ENCODE data around the gene B4GALT7. TPM values are rescaled to one million over a fixed set of nuclear protein-coding genes. Genes with fewer than 3 reads are reported as not detected.
"Not testable (repeated sequence)": the region's sequence is repeated elsewhere in the genome, so short reads cannot be mapped to it uniquely, and the experiment has no call there.

Gene B4GALT7, protein sequence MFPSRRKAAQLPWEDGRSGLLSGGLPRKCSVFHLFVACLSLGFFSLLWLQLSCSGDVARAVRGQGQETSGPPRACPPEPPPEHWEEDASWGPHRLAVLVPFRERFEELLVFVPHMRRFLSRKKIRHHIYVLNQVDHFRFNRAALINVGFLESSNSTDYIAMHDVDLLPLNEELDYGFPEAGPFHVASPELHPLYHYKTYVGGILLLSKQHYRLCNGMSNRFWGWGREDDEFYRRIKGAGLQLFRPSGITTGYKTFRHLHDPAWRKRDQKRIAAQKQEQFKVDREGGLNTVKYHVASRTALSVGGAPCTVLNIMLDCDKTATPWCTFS
- 10 to 100 TPM; 19.6 to 37.5 (median 25.4) TPM for total RNA-seq

DNA sequence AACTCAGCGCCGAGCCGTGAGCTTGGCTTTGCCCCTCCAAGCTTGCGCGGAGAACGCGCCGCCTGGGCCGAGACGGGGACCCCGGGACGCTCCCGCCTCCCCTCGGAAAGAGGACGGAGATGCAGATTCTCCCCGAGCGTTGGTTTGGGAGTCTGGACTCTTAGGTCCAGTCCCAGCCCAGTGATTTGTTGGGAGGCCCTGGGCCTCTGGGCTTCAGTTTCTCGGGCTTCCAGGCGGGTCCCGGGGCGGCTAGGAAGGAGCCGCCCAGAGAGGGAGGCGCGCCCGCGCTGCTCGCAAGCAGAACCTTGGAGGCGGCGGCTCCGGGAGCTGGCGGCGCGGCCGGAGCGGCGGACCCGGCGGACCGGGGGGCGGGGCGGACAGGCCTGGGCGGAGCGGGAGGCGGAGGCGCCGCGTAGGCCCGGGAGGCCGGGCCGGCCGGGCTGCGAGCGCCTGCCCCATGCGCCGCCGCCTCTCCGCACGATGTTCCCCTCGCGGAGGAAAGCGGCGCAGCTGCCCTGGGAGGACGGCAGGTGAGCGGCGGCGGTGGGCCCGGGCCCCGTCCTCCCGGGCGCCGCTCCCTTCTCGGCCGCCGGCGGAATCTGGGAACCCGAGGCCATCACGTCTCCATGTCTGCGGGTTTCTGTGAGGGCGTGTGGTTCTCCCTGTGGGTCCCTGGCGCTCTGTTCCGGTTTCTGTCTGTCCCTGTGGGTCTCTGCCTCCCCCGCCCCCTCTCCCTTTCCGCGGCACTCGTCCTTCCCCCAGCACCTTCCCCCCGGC lies at the start of gene B4GALT7:
TSS of gene B4GALT7 (plus strand) at position 402 of the 777 bp plus-strand sequence. CDS start at position 481, 79 bp downstream.
- peaks cover 7 to 10% of the 10 kb centered on the region in 2 donors for H3K4me1 ChIP-seq (replicated peaks in 1 of 2)
- in situ Hi-C loops (cut with MboI; ENCODE audit: low pct_unique_long_range_greater_than_20kb in 2 of 9, low sequenced_read_pairs in 9 of 9, unreplicated experiment in 9 of 9): loop anchor here in 1 of 9 experiments (25.0 kb wide), 1 partner anchor 562 kb away; the partner anchor contains the start of gene NHP2
- peak within 1 kb of the TSS; percentile 83 to 97 (median 95) for H3K4me3 ChIP-seq
- ATAC-seq (replicated peaks in 6 of 8): peak; percentile 88 to 95 (median 90)
- H3K27ac ChIP-seq: peak within 1 kb of the TSS; percentile 89 to 91
- WGBS, 10 experiments: 0% methylated on average over 1 to 13 of the region's 86 CpGs; no CpG with 5 or more reads in 7 of the 10 experiments

DNA sequence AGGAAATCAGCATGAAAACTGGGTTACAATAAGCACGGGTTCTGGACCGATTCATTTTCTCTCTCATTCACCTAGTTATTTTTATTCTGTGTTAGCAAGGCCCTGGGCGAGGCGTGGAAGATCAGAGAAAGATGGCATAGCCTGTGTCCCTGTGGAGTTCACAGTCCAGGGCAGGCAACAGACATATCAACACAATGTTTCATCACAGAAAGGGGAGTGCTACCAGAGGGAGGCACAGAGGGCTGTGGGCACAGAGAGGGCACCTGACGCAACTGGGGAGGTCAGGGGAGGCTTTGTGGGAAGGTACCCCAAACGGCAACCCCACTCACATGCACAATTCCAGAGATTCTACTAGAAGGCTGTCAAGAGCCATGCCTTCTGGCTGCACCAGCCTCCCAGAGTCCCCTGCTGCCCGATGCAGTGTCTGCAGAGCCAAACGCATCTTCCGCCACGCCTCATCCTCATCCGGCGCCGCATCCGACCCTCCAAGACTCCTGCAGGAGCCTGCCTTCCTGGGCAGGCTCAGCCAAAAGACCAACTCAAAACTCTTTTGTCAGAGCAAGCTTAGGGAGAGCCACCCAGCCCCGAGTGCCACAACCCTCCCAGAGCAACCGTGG lies 47.0 kb upstream of the B4GALT7 start:
- H3K4me1 ChIP-seq (replicated peaks in 1 of 2): peaks cover 9 to 15% of the 10 kb centered on the region in 2 donors
- peak overlapping the region; percentile 81 to 94 (median 92) for H3K4me3 ChIP-seq
- in situ Hi-C loops (cut with MboI; ENCODE audit: low pct_unique_long_range_greater_than_20kb in 2 of 9, low sequenced_read_pairs in 9 of 9, unreplicated experiment in 9 of 9): no loop called here
- peak; percentile 3 to 30 (median 14) for ATAC-seq (replicated peaks in 6 of 8)
- no peak overlapping the region for H3K27ac ChIP-seq
- 24 to 81% (median 67%) methylated on average over 2 to 5 of the region's 16 CpGs; no CpG with 5 or more reads in 2 of the 10 experiments for WGBS, 10 experiments

DNA sequence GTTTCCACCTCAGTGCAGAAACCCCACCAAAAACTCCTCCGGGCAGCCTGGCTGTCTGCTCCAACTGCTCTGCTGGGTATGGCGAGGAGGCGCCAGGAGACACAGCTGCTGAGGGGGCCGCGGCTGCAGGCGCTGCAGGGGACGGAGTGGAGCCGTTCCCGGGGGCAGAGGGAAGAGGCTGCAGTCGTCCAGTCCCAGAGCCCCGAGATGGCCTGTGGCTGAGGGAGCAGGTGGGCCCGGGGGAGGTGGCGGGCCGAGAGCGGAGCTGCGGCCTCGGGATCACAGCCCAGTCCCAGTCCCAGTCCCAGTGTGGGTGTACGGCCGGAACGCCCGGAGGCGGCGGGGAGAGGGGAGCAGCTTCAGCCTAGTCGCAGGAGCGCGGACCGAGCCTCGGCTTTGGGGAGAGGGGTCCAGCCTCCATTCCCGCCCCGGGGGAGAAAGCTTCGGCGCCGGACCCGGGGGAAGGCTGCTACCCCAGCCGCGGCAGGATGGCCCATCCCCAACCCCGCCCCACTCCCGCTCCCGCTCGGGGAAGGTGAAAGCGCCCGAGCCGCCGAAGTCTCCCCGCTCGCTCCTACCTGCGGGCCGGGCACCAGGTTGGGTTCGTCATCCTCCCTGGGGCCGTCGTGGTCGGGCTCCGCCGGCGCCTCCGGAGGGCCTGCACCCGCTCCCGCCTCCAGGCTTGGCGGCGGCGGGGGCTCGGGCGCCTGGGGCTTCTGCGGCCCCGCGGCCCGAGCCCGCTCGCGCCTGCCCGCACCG lies 46.1 kb upstream of the B4GALT7 start:
- Histone ChIP-seq H3K4me3 (peak overlapping the region; percentile 81 to 94 (median 92)), H3K27ac (peak overlapping the region; percentile 84 to 93), H3K4me1 (replicated peaks in 1 of 2) (peaks cover 9 to 15% of the 10 kb centered on the region in 2 donors)
- in situ Hi-C loops (cut with MboI; ENCODE audit: low pct_unique_long_range_greater_than_20kb in 2 of 9, low sequenced_read_pairs in 9 of 9, unreplicated experiment in 9 of 9): no loop called here
- ATAC-seq (replicated peaks in 6 of 8): peak; percentile 51 to 66 (median 59)
- WGBS, 10 experiments: 0% methylated on average over 12 of the region's 72 CpGs; no CpG with 5 or more reads in 9 of the 10 experiments

DNA sequence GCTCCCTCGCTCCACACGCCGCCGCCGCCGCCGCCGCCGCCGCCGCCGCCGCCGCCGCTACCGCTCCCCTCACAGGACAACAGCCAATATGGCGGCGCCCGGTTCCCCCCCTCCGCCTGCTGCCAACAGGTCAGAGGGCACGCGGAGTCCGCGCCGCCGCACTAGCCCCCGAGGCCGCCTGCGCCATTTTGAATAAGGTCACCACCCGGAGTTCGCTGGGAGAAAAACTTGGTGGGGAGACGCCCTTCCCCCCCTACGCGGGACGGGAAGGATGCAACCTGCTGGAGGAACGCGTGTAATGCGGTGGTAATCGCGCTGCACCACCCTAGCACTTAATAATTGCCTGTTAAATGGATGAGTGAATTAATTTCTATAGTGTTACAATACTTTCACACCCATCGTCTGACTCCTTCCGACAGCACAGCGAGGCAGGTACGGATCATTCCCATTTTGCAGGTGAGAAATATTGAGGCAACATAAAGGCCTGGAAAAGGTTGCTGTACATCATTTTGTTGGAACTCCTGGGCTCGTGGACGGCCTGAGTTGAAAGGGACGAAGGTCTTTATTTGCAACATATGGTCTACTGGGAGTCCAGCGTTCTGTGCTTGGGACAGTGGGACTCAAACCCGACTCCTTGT lies 45.3 kb upstream of the B4GALT7 start, which contains the start of gene FAM193B:
TSS of gene FAM193B (minus strand) at position 90 of the 638 bp plus-strand sequence. CDS start 105 bp downstream, outside the sequence.
- Histone ChIP-seq H3K27ac (peak within 1 kb of the TSS; percentile 84 to 93), H3K4me1 (replicated peaks in 1 of 2) (peaks cover 9 to 19% of the 10 kb centered on the region in 2 donors), H3K4me3 (peak within 1 kb of the TSS; percentile 81 to 94 (median 92))
- ATAC-seq (replicated peaks in 6 of 8): peak; percentile 74 to 92 (median 84)
- 0 to 76% (median 30%) methylated on average over 1 to 16 of the region's 49 CpGs; no CpG with 5 or more reads in 1 of the 10 experiments for WGBS, 10 experiments
- in situ Hi-C loops (cut with MboI; ENCODE audit: low pct_unique_long_range_greater_than_20kb in 2 of 9, low sequenced_read_pairs in 9 of 9, unreplicated experiment in 9 of 9): no loop called here

DNA sequence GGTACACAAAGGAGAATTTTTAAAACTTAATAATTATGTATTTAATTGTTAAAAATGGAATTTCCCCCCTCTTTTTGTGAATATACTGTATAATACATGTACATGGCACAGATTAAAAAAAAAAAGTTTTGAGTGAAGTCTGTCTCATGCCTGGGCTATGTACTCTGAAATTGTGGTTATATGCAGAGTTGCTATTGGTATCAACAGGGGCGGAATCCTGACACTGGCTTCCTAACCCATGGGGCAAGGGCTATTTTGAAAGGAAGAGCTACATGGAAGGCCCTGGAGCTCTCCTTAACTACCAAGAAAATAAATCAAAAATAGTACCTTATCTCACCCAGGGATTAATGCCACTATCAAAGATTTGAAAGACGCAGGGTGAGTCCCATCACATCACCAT lies 44.7 kb upstream of the B4GALT7 start:
- WGBS, 10 experiments: 67 to 100% (median 94%) methylated on average over 1 to 2 of the region's 2 CpGs; no CpG with 5 or more reads in 3 of the 10 experiments
- no peak overlapping the region for H3K4me3 ChIP-seq
- peaks cover 9 to 22% of the 10 kb centered on the region in 2 donors for H3K4me1 ChIP-seq (replicated peaks in 1 of 2)
- in situ Hi-C loops (cut with MboI; ENCODE audit: low pct_unique_long_range_greater_than_20kb in 2 of 9, low sequenced_read_pairs in 9 of 9, unreplicated experiment in 9 of 9): no loop called here
- H3K27ac ChIP-seq: no peak overlapping the region
- ATAC-seq (replicated peaks in 6 of 8): no peak

DNA sequence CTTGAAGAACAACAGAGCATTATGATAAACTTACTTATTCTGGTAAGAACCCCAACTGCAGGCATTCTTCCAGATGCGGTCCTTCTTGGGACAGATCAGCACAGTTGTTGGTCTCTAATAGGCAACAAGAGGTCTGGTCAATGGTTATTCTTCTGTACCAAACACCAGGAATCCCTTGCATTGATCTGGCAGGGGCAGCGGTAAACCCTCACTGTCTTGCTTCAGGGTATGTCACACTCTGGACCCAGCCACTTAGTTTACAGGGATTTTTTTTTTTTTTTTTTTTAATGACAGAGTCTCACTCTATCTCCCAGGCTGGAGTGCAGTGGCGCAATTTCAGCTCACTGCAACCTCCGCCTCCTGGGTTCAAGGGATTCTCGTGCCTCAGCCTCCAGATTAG lies 44.3 kb upstream of the B4GALT7 start:
- 88 to 100% (median 100%) methylated on average over 1 to 4 of the region's 5 CpGs; no CpG with 5 or more reads in 1 of the 10 experiments for WGBS, 10 experiments
- in situ Hi-C loops (cut with MboI; ENCODE audit: low pct_unique_long_range_greater_than_20kb in 2 of 9, low sequenced_read_pairs in 9 of 9, unreplicated experiment in 9 of 9): no loop called here
- no peak for ATAC-seq (replicated peaks in 6 of 8)
- Histone ChIP-seq H3K27ac (no peak overlapping the region), H3K4me1 (replicated peaks in 1 of 2) (peaks cover 9 to 22% of the 10 kb centered on the region in 2 donors), H3K4me3 (no peak overlapping the region)

DNA sequence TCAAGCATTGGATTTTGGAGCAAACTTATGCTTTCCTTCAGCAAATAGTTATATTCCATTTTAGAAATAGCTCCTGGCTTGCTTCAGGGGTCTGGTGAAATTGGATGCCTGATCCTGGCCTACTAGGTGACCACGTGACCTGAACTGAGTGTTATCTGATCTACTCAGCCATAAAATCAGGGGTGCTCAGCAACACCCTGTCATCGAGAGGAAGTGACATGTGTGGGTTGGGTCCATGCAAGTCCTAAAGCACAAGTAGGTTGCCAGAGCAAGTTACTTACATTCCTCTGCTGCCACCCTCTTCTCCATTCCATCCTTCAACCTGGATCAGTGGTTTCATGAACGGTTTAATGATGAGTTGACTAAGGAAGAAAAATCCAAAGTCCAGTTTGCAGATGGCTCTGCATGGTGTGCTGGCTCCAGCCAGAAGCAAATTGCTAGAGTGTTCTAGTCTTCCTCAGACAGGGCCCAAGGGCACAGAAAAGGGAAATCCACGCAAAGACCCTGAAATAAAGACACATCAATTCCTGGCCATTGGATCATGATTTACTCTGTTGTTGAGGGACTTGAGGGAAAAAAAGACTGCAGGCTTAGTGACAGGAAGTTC lies 42.8 kb upstream of the B4GALT7 start:
- ATAC-seq (replicated peaks in 6 of 8): peak in 1 of 8 experiments; percentile 7
- Histone ChIP-seq H3K27ac (no peak overlapping the region), H3K4me1 (replicated peaks in 1 of 2) (peaks cover 8 to 21% of the 10 kb centered on the region in 2 donors), H3K4me3 (no peak overlapping the region)
- in situ Hi-C loops (cut with MboI; ENCODE audit: low pct_unique_long_range_greater_than_20kb in 2 of 9, low sequenced_read_pairs in 9 of 9, unreplicated experiment in 9 of 9): no loop called here
- WGBS, 10 experiments: 4 to 89% (median 64%) methylated on average over 2 to 4 of the region's 4 CpGs

DNA sequence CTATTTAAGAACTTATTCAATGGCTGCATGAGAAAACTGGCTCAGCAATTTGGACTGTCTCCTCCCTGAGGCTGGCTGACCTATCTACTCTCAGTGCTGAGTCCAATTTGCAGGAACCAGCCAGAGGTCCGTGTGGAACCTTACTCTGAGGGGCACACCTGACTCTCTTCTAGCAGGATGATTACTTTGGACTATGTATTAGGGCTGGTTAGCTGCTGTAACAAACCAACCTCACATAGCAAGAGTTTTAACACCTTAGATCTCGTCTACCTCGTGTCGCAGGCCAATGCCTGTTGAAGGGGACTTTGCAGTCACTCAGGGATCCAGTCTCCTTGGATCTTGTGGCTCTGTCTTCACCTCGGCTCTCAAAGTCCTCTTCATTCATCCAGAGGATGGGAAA lies 42.1 kb upstream of the B4GALT7 start:
- WGBS, 10 experiments: 40 to 92% (median 86%) methylated on average over 1 to 5 of the region's 5 CpGs; no CpG with 5 or more reads in 3 of the 10 experiments
- no peak for ATAC-seq (replicated peaks in 6 of 8)
- in situ Hi-C loops (cut with MboI; ENCODE audit: low pct_unique_long_range_greater_than_20kb in 2 of 9, low sequenced_read_pairs in 9 of 9, unreplicated experiment in 9 of 9): no loop called here
- Histone ChIP-seq H3K4me1 (replicated peaks in 1 of 2) (peaks cover 1 to 15% of the 10 kb centered on the region in 2 donors), H3K27ac (no peak overlapping the region), H3K4me3 (no peak overlapping the region)

DNA sequence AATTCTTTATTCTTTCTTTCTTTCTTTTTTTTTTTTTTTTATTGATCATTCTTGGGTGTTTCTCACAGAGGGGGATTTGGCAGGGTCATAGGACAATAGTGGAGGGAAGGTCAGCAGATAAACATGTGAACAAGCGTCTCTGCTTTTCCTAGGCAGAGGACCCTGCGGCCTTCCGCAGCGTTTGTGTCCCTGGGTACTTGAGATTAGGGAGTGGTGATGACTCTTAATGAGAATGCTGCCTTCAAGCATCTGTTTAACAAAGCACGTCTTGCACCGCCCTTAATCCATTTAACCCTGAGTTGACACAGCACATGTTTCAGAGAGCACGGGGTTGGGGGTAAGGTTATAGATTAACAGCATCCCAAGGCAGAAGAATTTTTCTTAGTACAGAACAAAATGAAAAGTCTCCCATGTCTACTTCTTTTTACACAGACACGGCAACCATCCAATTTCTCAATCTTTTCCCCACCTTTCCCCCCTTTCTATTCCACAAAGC lies 40.4 kb upstream of the B4GALT7 start:
- H3K4me1 ChIP-seq (replicated peaks in 1 of 2): peaks cover 0 to 13% of the 10 kb centered on the region in 2 donors
- H3K4me3 ChIP-seq; in situ Hi-C loops (cut with MboI; ENCODE audit: low pct_unique_long_range_greater_than_20kb in 2 of 9, low sequenced_read_pairs in 9 of 9, unreplicated experiment in 9 of 9); H3K27ac ChIP-seq: not testable (repeated sequence)
- WGBS, 10 experiments: 0 to 24% (median 7%) methylated on average over 1 to 5 of the region's 8 CpGs; no CpG with 5 or more reads in 3 of the 10 experiments
- ATAC-seq (replicated peaks in 6 of 8): peak in 2 of 8 experiments; percentile 9 to 11

DNA sequence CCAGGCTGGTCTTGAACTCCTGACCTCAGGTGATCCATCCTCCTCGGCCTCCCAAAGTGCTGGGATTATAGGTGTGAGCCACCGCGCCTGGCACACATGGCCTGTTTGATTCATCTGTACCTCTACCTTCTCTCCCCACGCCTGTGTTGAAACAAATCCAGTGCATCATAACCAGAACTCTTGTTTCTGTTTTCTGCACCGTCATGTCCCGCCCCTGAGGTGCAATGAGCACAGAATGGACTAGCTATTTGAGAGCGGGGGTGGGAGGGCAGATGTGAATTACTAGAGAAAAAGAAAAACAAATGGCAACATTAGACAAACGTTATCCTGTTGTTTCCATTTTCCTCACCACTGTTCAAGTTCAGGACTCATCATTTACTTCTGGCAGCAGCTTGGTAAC lies 34.9 kb upstream of the B4GALT7 start:
- in situ Hi-C loops (cut with MboI; ENCODE audit: low pct_unique_long_range_greater_than_20kb in 2 of 9, low sequenced_read_pairs in 9 of 9, unreplicated experiment in 9 of 9): no loop called here
- WGBS, 10 experiments: 20 to 92% (median 80%) methylated on average over 2 to 8 of the region's 8 CpGs; no CpG with 5 or more reads in 3 of the 10 experiments

DNA sequence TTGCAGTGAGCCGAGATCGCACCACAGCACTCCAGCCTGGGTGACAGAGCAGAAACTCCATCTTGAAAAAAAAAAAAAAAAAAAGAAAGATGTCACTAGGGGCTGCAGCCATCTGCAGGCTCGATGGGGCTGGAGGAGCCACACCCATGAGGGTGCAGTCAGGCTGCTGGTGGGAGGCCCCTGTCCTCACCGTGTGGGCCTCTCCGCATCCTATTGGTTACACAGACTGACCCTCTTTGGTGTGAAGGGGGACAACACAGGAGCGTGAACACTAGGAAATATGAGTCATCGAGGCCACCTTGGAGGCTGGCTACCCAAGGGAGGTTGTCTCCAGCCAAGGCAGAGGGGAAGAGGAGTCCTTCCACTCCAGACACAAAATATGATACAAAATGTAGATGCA lies 31.6 kb upstream of the B4GALT7 start:
- WGBS, 10 experiments: 38 to 80% (median 70%) methylated on average over 1 to 5 of the region's 7 CpGs; no CpG with 5 or more reads in 5 of the 10 experiments
- in situ Hi-C loops (cut with MboI; ENCODE audit: low pct_unique_long_range_greater_than_20kb in 2 of 9, low sequenced_read_pairs in 9 of 9, unreplicated experiment in 9 of 9): no loop called here
- ATAC-seq (replicated peaks in 6 of 8): peak in 1 of 8 experiments; percentile 48

More for the DNA sequence above, 34.9 kb upstream of the B4GALT7 start:
- ATAC-seq (replicated peaks in 6 of 8): no peak
- H3K4me1 ChIP-seq (replicated peaks in 1 of 2): no peaks in the 10 kb centered on the region
- no peak overlapping the region for H3K4me3 ChIP-seq
- H3K27ac ChIP-seq: no peak overlapping the region

More for the DNA sequence above, 31.6 kb upstream of the B4GALT7 start:
- Histone ChIP-seq H3K4me3 (no peak overlapping the region), H3K27ac (no peak overlapping the region), H3K4me1 (replicated peaks in 1 of 2) (no peaks in the 10 kb centered on the region)
